NCI-H2107 (cell line): ENCODE results near the gene WFIKKN1.

ENCODE experiments used
- DNase-seq: peaks from one replicate; lab custom pipeline; 2025; lab: John Stamatoyannopoulos, UW

WFIKKN1 gene

GRCh38 chr16:657487-657886 is 26.7 kb downstream of the WFIKKN1 start:
- DNase-seq, result no peak

GRCh38 chr16:658679-659571 is 28.1 kb downstream of the WFIKKN1 start:
- no peak for DNase-seq

DNA sequence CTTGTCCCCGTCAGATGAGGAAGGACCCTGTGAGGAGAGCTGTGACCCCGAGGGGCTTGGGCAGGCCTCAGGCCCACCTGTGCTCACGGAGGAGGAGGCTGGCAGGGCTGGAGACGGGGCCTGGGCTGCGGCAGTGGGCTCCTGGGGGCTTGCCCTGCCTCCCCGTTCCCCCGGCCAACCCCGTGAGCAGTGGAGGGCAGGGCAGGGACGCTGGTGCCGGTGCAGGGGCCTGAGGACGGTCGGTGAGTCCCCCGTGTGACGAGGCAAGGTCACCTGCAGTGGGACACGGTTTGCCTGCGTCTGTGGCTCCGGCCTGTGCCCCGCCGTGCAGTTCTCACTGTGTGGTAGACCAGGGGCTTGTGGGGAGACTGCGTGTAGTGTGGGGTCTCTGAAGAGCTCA is 28.8 kb downstream of the WFIKKN1 start:
- DNase-seq, result no peak

GRCh38 chr16:660132-660458 is 29.3 kb downstream of the WFIKKN1 start:
- DNase-seq, result no peak

GRCh38 chr16:660459-661183 is 29.8 kb downstream of the WFIKKN1 start:
- DNase-seq, result no peak

- no peak for DNase-seq
Measured at GRCh38 chr16:661184-661821, 30.5 kb downstream of the WFIKKN1 start.

DNA sequence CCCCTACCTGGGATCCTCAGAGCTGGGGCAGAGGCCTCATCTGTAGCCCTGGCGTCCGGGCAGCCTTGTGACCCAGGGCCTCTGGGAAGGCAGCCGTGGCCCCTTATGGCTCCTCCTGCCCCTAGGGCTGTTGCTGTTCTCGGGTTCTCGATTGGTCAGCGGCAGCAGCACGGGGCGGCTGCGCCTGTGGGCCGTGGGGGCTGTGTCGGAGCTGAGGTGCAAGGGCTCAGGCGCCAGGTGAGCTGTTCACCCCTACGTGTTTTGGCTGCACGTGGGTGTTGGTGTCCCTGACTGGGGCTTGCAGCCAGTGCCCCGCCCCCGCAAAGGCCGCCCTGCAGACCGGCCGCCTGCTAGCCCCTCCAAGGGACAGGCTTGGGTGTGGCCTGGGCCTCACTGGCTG is 31.3 kb downstream of the WFIKKN1 start:
- DNase-seq, result no peak

- DNase-seq, result no peak
Measured at GRCh38 chr16:662597-662996, 31.8 kb downstream of the WFIKKN1 start.

DNA sequence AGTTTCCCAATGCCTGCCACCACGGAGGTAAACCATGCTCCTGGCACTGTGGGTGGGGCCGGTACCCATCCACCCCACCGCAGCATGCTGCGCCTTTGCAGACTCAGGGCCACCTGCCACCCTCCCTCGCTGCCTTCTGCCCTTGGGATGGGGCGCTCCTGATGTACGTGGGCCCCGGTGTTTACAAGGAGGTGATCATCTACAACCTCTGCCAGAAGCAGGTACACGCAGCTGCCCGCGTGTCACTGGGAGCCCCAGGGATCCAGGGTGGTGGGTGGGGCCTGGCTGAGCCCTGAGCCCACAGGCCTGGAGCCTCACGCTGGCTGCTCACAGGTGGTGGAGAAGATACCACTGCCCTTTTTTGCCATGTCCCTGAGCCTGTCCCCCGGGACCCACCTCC is 35.8 kb downstream of the WFIKKN1 start:
- DNase-seq, result no peak

DNA sequence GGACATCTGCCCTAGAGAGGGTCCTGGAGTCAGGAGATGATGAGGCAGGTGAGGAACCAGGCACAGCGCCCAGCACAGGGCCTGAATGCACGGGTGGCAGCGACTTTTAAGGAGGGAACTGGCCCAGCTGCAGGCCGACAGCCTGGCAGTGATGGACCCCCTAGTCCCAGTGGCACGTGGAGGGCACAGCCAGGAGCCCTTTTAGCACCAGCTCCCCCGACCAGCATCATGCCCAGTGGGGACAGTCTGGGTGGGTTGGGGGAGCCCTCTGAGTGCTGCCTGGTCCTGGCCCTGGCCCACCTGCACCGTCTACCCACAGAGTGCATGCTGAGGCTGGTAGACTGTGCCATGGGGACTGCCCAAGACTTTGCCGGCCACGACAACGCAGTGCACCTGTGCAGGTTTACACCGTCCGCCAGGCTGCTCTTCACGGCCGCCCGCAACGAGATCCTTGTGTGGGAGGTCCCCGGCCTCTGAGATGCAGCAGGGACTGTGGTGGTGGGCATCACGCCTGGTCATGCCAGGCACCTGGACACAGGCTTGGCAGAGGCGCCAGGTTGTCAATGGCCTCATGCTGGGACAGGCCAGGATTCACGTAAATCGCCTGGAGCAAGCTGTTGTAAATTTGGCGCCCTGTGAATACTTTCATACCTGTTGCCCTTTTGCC is 36.5 kb downstream of the WFIKKN1 start:
- DNase-seq, result no peak

- DNase-seq, result peak; percentile 84
Measured at GRCh38 chr16:667780-668518, 37.2 kb downstream of the WFIKKN1 start, which contains the start of gene RHOT2. RHOT2 (plus strand) TSS chr16:668132; CDS start chr16:668200, 68 bp downstream.

DNA sequence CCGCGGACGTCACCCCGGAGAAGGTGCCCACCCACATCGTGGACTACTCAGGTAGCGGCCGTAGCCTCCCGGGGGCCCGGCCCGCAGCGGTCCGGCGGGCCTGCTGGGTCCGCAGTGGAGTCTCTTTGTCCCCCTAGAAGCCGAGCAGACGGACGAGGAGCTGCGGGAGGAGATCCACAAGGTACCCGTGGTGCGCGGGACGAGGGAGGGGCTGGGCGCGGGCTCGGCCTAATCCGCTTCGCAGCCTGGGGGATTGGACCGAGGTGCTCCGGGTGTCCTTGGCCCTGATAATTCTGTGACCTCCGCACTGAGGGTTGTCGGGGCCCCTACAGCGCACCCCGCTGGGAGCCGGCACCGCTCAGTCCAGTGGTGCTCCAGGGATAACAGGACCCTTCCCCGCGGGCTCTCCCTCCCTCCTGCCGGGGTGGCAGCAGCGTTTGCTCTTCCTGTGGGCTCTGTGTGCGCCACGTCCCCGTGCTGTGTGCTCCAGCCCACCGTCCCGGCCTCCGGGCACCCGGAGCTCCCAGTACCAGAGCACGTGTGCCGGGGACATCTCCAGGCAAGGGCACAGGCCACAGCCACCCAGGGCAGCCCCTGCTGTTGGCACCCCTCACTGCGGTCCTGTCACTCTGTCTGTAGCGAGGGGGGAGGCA is 37.9 kb downstream of the WFIKKN1 start:
- no peak for DNase-seq

DNA sequence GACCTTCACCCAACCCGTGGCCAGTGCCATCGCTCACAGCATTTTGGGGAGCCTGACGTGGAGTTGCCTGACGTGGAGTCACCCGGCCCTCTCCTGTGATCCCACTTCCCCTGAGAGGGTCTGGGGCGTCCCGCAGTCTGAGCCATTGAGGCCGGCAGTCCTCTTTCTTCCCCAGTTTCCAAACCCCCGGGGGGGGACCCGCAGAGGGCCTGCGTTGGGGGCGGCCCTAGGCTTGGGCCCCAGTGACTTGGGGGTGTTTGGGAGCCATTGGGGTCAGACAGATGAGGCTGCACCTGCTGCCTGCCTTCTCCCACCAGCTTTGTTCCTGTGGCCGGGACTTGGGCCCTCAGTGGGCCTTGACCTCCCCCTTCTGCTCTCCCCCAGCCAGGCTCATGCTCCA is 38.9 kb downstream of the WFIKKN1 start:
- no peak for DNase-seq

GRCh38 chr16:670485-671352 is 39.9 kb downstream of the WFIKKN1 start:
- no peak for DNase-seq

GRCh38 chr16:671353-672131 is 40.8 kb downstream of the WFIKKN1 start:
- no peak for DNase-seq

GRCh38 chr16:672371-672770 is 41.6 kb downstream of the WFIKKN1 start:
- no peak for DNase-seq

DNA sequence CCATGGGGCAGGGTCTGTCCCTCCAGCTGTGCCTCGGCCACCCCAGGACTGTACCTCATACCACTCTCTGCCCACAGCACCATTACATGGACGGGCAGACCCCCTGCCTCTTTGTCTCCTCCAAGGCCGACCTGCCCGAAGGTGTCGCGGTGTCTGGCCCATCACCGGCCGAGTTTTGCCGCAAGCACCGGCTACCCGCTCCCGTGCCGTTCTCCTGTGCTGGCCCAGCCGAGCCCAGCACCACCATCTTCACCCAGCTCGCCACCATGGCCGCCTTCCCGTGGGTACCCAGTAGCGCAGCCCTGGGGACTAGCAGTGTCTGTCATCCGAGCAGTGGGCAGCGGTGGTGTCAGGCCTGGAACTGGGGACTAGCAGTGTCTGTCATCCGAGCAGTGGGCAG is 42.1 kb downstream of the WFIKKN1 start:
- no peak for DNase-seq

- DNase-seq, result no peak
Measured at GRCh38 chr16:673399-673991, 42.7 kb downstream of the WFIKKN1 start.
